HT1080 (cell line): Measurements from ENCODE around the gene ENDOV. TPM values are rescaled to one million over a fixed set of nuclear protein-coding genes. Genes with fewer than 3 reads are reported as not detected.

Source experiments
- DNase-seq: peaks from one replicate; pipeline ENCODE4 v3.0.0-alpha.2; 2015; ENCODE audit warnings: low read depth
- small RNA-seq: library from RNA; depleted of rRNA; stranded (forward); fragments of <200 nt; gene quantifications from one replicate; pipeline ENCODE3, GENCODE V24; 2014
- total RNA-seq: library from RNA; depleted of rRNA; stranded (reverse); fragments of >200 nt; shearing (Covaris generic); gene quantifications from 2 replicates; pipeline ENCODE4 v1.2.3, GENCODE V29; 2014; rRNA removed

ENDOV gene
- total RNA-seq, 1 experiment from 2014 or later, result 15.2 TPM

DNA sequence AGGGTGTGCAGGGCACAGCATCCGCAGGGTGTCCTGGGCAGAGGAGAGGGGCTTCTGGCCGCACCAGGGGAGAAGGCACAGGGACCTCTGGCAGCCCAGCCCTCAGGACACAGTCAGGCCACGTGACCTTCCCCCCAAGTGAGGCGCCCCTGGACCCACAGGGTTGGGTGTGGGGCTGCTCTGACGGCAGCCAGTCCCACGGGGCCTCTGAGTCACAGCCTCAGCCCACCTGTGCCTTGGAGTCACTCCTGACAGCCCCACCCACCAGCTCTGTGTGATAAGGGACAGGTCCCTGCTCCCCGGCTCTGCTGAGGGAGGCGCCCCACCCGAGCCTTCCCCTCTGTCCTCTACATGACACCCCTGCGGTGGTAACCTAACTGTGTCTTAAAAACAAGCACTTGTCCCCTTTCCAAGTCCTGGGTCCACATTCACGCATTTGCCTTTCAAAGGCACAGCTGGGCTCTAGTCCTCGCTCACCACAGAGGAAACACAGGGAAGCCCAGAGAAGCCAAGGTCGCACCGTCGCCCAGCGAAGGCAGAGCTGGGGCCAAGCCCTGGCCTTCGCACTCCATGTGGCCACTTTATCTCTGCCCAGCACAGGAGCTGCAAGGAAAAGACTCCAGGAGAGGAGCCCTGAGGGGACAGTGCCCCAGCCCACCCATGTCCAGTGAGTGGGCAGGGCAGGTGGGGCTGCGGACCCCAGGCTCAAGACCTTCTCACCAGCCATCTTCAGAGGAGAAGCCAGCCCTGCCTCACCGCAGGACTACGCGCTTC lies 66.5 kb downstream of the ENDOV start:
- DNase-seq, result no peak

GRCh38 chr17:80482058-80482318 lies 67.0 kb downstream of the ENDOV start:
- no peak for DNase-seq

- DNase-seq, result no peak
Measured at GRCh38 chr17:80482555-80483308, 67.8 kb downstream of the ENDOV start.

- no peak for DNase-seq
Measured at GRCh38 chr17:80485846-80486245, 70.9 kb downstream of the ENDOV start.

GRCh38 chr17:80486692-80487091 lies 71.7 kb downstream of the ENDOV start:
- DNase-seq, result no peak

- DNase-seq, result no peak
Measured at GRCh38 chr17:80487511-80487910, 72.5 kb downstream of the ENDOV start.

Small RNAs within 50 kb of the gene (small RNA-seq; reads per million reads assigned to genes)
- not detected for gene MIR4730

Other genes with a start within 250 kb of the ENDOV start
- not detected in 2 replicates for gene CARD14, start 245.1 kb upstream of the ENDOV start, total RNA-seq
- gene SGSH, start 194.8 kb upstream of the ENDOV start, total RNA-seq, result 3.5 and 6.0 TPM in 2 replicates
- 1.5 and 4.0 TPM in 2 replicates for gene SLC26A11, start 194.7 kb upstream of the ENDOV start, total RNA-seq
- 28.6 and 28.8 TPM in 2 replicates for gene RNF213, start 154.3 kb upstream of the ENDOV start, total RNA-seq
- 0.84 and 1.4 TPM in 2 replicates for gene NPTX1, start 61.4 kb downstream of the ENDOV start, total RNA-seq
- 17.0 and 18.5 TPM in 2 replicates for gene RPTOR, start 129.7 kb downstream of the ENDOV start, total RNA-seq